Gastroesophageal sphincter (tissue), 4 donors: ENCODE data around the gene KLHL29. TPM values are rescaled to one million over a fixed set of nuclear protein-coding genes. Genes with fewer than 3 reads are reported as not detected.

ENCODE experiments used
- ATAC-seq: fragments of 150-250 bp; one replicate; pipeline ENCODE4 v1.9.1; 2016; ENCODE audit warnings: mild to moderate bottlenecking, moderate library complexity
- H3K27ac ChIP-seq, 4 donors: fragments of 200-600 bp; sonication (generic) in 3 of 4; 1 replicate in 3 of 4; 2 replicates in 1 of 4; pipeline ENCODE4 v1.5.1; 2016 to 2019
- H3K27me3 ChIP-seq: fragments of 200-600 bp; sonication (generic); one replicate; pipeline ENCODE4 v1.5.1; 2019
- H3K36me3 ChIP-seq, 2 donors: fragments of 200-600 bp; sonication (generic); one replicate each; pipeline ENCODE4 v1.5.1; 2019; ENCODE audit warnings: control low read depth in 1 of 2
- H3K4me1 ChIP-seq, 3 donors: fragments of 200-600 bp; sonication (generic); 1 replicate in 2 of 3; 2 replicates in 1 of 3; pipeline ENCODE4 v1.5.1; 2016 to 2019; ENCODE audit warnings: control low read depth in 2 of 3
- H3K4me3 ChIP-seq, 2 donors: fragments of 200-600 bp; sonication (generic); one replicate each; pipeline ENCODE4 v1.5.1; 2019; ENCODE audit warnings: mild to moderate bottlenecking in 1 of 2, moderate library complexity in 1 of 2
- H3K9me3 ChIP-seq, 3 donors: fragments of 200-600 bp; sonication (generic); one replicate each; pipeline ENCODE4 v1.5.1; 2017 to 2019; ENCODE audit warnings: control low read depth in 2 of 3
- EP300 ChIP-seq: sonication (generic); formaldehyde crosslinking; IDR thresholded peaks from one replicate; pipeline ENCODE4 v1.6.1; 2017; ENCODE audit warnings: antibody characterized with exemption, mild to moderate bottlenecking
- POLR2A ChIP-seq, 2 donors: fragments of 450-650 bp; IDR thresholded peaks; one replicate each; pipeline ENCODE4 v1.6.1; 2017; ENCODE audit warnings: antibody characterized with exemption in 2 of 2, mild to moderate bottlenecking in 2 of 2, moderate library complexity in 1 of 2
- POLR2AphosphoS5 ChIP-seq: sonication (generic); formaldehyde crosslinking; IDR thresholded peaks from one replicate; pipeline ENCODE4 v1.6.1; 2017; ENCODE audit warnings: antibody characterized with exemption
- WGBS, 2 donors: methylation state at CpG; one replicate each; pipeline ENCODE4 v1.1.5; 2018; ENCODE audit warnings: low coverage in 1 of 2; 5-methylcytosine and 5-hydroxymethylcytosine counted together
- total RNA-seq, 4 donors: library from RNA; depleted of rRNA; stranded (reverse); fragments of >200 nt; gene quantifications; one replicate each; pipeline ENCODE4 v1.1.0, GENCODE V29; 2016
- TF ChIP-seq, protein P1 (sequence below), 4 experiments: fragments of 200-600 bp in 2 of 4; fragments of 450-650 bp in 2 of 4; sonication (generic) in 1 of 4; IDR thresholded peaks; one replicate each; pipeline ENCODE4 v1.5.1; 2017 to 2019; ENCODE audit warnings: antibody characterized with exemption in 4 of 4, mild to moderate bottlenecking in 2 of 4, moderate library complexity in 2 of 4

KLHL29 gene
- total RNA-seq, 4 donors from 2014 or later = 15.2 to 31.5 (median 24.2) TPM

DNA sequence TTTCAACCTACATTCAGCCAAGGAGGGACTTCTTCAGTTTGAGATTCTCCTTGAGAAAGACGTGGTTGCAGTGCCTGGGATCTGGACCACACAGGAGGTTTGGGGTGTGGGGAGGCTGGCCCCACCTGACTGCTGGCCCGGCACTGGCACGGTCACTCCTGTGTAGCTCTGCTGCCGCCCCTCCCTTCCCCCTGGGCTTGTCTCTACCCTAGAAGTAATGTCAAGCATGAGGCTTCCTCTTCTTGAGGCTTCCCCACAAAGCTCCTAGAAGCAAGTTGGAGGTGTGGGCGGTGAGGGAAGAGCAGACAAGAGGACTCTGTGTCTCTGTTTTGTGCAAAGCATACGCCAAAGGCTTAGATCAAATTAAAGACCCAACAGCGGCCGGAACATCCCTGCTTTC, 8.7 kb downstream of the KLHL29 start:
- no peak for ATAC-seq
- Histone ChIP-seq H3K4me1 (peaks cover 0 to 42% (median 0%) of the 10 kb centered on the region in 3 donors), H3K27ac (no peak overlapping the region), H3K4me3 (no peak overlapping the region), H3K27me3 (no peaks in the 10 kb centered on the region), H3K9me3 (no peaks in the 10 kb centered on the region), H3K36me3 (peaks cover 0 to 4% of the 10 kb centered on the region in 2 donors)
- TF ChIP-seq, protein P1, sequence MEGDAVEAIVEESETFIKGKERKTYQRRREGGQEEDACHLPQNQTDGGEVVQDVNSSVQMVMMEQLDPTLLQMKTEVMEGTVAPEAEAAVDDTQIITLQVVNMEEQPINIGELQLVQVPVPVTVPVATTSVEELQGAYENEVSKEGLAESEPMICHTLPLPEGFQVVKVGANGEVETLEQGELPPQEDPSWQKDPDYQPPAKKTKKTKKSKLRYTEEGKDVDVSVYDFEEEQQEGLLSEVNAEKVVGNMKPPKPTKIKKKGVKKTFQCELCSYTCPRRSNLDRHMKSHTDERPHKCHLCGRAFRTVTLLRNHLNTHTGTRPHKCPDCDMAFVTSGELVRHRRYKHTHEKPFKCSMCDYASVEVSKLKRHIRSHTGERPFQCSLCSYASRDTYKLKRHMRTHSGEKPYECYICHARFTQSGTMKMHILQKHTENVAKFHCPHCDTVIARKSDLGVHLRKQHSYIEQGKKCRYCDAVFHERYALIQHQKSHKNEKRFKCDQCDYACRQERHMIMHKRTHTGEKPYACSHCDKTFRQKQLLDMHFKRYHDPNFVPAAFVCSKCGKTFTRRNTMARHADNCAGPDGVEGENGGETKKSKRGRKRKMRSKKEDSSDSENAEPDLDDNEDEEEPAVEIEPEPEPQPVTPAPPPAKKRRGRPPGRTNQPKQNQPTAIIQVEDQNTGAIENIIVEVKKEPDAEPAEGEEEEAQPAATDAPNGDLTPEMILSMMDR (IDR thresholded peaks at IDR 0.05) = no peak
- TF ChIP-seq EP300 (no peak), POLR2AphosphoS5 (no peak), POLR2A (IDR thresholded peaks at IDR 0.05) (no peak)
- 96% methylated on average over 4 of the region's 8 CpGs; no CpG with 5 or more reads in 1 of the 2 donors for WGBS, 2 donors

DNA sequence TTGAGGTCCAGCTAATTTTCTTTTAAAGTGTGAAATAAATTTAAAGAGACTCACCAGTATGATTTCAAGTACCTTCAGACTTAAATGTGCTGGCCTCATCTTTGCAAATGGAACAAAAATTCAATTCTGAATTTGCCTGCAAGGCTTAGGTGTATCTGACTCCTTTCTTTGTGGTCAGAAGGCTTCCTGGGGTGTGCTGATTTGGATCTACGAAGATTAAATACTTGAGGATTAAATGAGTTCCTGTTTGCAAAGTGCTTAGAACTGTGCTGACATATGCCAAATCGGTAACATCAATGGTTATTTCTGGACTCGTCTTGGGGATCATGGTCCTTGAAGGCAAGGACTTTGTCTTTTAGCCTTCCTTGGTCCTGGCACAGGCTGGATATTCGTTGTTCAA, 9.7 kb downstream of the KLHL29 start:
- WGBS, 2 donors = 77 to 83% methylated on average over 3 to 4 of the region's 4 CpGs
- no peak for TF ChIP-seq POLR2A (IDR thresholded peaks at IDR 0.05)
- TF ChIP-seq, protein P1 (IDR thresholded peaks at IDR 0.05) = no peak
- TF ChIP-seq EP300 = no peak
- no peak for TF ChIP-seq POLR2AphosphoS5
- H3K27ac ChIP-seq = no peak overlapping the region

DNA sequence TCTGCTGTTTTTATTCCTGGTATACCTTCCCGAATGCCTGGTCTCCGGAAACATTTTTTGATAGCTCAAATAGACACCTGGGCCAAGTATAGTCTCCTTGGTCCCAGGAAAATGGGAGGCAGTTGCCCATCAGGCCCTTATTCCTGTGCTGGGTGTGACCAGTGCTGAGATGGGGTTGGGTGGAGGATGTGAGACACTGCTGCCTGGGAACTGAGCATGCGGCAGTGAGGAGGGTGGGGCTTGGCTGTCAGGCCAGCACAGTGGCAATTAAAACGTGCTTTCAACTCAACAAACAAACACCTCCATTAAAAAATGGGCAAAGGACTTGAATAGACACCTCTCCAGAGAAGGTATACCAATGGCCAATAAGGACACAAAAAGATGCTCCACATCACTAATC, 12.5 kb downstream of the KLHL29 start:
- no peaks in the 10 kb centered on the region for H3K9me3 ChIP-seq
- 41 to 56% methylated on average over 1 to 2 of the region's 4 CpGs for WGBS, 2 donors
- no peaks in the 10 kb centered on the region for H3K27me3 ChIP-seq
- ATAC-seq = no peak
- H3K4me3 ChIP-seq = no peak overlapping the region
- H3K36me3 ChIP-seq = no peaks in the 10 kb centered on the region
- H3K27ac ChIP-seq = no peak overlapping the region
- H3K4me1 ChIP-seq = peaks cover 0 to 33% (median 0%) of the 10 kb centered on the region in 3 donors
- TF ChIP-seq POLR2A (IDR thresholded peaks at IDR 0.05) = no peak
- TF ChIP-seq EP300 = no peak
- TF ChIP-seq, protein P1 (IDR thresholded peaks at IDR 0.05) = no peak
- no peak for TF ChIP-seq POLR2AphosphoS5

More for the DNA sequence above, 9.7 kb downstream of the KLHL29 start:
- Histone ChIP-seq H3K9me3 (no peaks in the 10 kb centered on the region), H3K4me3 (no peak overlapping the region), H3K36me3 (peaks cover 0 to 4% of the 10 kb centered on the region in 2 donors), H3K4me1 (peaks cover 0 to 36% (median 0%) of the 10 kb centered on the region in 3 donors), H3K27me3 (no peaks in the 10 kb centered on the region)
- ATAC-seq = no peak

DNA sequence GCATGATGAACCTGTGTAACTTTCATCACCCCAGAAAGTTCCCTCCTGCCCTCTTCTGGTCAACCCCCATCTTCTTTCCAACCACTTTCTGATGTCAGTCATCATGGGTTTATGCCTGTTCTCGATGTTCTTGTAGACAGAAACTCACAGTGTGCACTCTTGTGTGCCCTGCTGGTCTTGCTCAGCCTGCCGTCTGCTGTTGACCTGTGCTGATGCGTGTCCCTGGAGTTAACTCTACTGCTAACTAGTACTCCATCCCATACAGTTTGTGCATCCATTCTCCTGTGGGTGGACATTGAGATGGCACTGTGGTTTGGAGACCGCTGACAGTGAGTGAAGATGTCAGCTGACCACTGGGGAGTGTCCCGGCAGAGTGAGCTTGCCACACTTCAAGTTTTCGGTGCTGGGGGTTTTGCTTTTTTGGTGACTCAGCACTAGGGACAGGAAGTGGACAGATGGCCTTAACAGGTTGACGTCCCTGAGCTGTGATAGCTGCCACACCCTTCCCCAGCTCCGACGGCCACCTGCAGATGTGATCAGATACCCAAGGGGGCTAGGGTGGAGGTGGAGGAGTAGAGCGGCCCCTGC, 14.8 kb downstream of the KLHL29 start:
- H3K27ac ChIP-seq = no peak overlapping the region
- H3K4me3 ChIP-seq = no peak overlapping the region
- 92 to 94% methylated on average over 3 to 9 of the region's 10 CpGs for WGBS, 2 donors
- H3K27me3 ChIP-seq = no peaks in the 10 kb centered on the region
- no peaks in the 10 kb centered on the region for H3K36me3 ChIP-seq
- H3K4me1 ChIP-seq = peaks cover 3 to 34% (median 7%) of the 10 kb centered on the region in 3 donors
- TF ChIP-seq POLR2AphosphoS5 = no peak
- TF ChIP-seq, protein P1 (IDR thresholded peaks at IDR 0.05) = no peak
- TF ChIP-seq EP300 = no peak
- TF ChIP-seq POLR2A (IDR thresholded peaks at IDR 0.05) = no peak
- H3K9me3 ChIP-seq = no peaks in the 10 kb centered on the region
- ATAC-seq = no peak

DNA sequence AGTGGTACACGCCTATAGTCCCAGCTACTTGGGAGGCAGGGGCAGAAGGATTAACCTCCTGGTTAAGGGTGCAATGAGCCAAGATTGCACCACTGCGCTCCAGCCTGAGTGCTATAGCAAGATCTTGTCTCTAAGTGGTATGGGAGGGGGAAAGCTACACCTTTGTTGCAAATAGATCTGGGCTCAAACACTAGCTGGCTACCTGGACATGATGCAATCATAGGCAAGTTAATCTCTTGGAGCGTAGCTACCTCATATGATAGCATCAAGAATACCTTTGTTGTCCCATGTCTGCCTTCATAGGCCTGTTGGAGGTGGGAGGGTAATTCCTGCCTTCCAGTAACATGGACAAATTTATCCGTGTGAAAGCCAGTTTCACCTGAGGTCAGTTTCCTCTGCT, 15.7 kb downstream of the KLHL29 start:
- H3K9me3 ChIP-seq = no peaks in the 10 kb centered on the region
- TF ChIP-seq POLR2AphosphoS5 (no peak), EP300 (no peak), POLR2A (IDR thresholded peaks at IDR 0.05) (no peak)
- TF ChIP-seq, protein P1 (IDR thresholded peaks at IDR 0.05) = no peak
- ATAC-seq = no peak
- H3K36me3 ChIP-seq = no peaks in the 10 kb centered on the region
- H3K27ac ChIP-seq = no peak overlapping the region
- peaks cover 3 to 40% (median 8%) of the 10 kb centered on the region in 3 donors for H3K4me1 ChIP-seq
- H3K27me3 ChIP-seq = no peaks in the 10 kb centered on the region
- WGBS, 2 donors = 88 to 100% methylated on average over 2 of the region's 4 CpGs
- no peak overlapping the region for H3K4me3 ChIP-seq
